Osteocyte (in vitro differentiated cells): ENCODE measurements around the gene SNX24. TPM values are rescaled to one million over a fixed set of nuclear protein-coding genes. Genes with fewer than 3 reads are reported as not detected.

Source experiments
- DNase-seq: peaks from one replicate; pipeline ENCODE4 v3.0.0; 2021; ENCODE audit warnings: mixed read lengths; ENCODE audit not compliant: unreplicated experiment; ENCODE audit errors: extremely low spot score
- H3K27ac Mint-ChIP-seq: one replicate; pipeline ENCODE4 v1.8.0; 2021; ENCODE audit warnings: mild to moderate bottlenecking, mixed read lengths; ENCODE audit not compliant: unreplicated experiment
- H3K27me3 Mint-ChIP-seq: one replicate; pipeline ENCODE4 v1.8.0; 2021; ENCODE audit warnings: mixed read lengths; ENCODE audit not compliant: unreplicated experiment
- H3K36me3 Mint-ChIP-seq: one replicate; pipeline ENCODE4 v1.8.0; 2021; ENCODE audit warnings: mixed read lengths; ENCODE audit not compliant: unreplicated experiment
- H3K4me1 Mint-ChIP-seq: one replicate; pipeline ENCODE4 v1.8.0; 2021; ENCODE audit warnings: mixed read lengths; ENCODE audit not compliant: unreplicated experiment
- H3K4me3 Mint-ChIP-seq: one replicate; pipeline ENCODE4 v1.8.0; 2021; ENCODE audit warnings: mild to moderate bottlenecking, moderate library complexity, mixed read lengths; ENCODE audit not compliant: unreplicated experiment
- H3K9me3 Mint-ChIP-seq: one replicate; pipeline ENCODE4 v1.8.0; 2021; ENCODE audit warnings: mixed read lengths; ENCODE audit not compliant: unreplicated experiment
- total RNA-seq: library from RNA; stranded (reverse); gene quantifications from 2 replicates; pipeline ENCODE4 v1.2.1, GENCODE V29; 2021
- TF ChIP-seq, protein P1 (sequence below): fragments of 200-600 bp; sonication (generic); IDR thresholded peaks from 2 replicates; pipeline ENCODE4 v1.5.0; 2021; ENCODE audit warnings: antibody characterized with exemption, mild to moderate bottlenecking, moderate library complexity

SNX24 gene
- total RNA-seq, 1 donor from 2014 or later, result 7.0 TPM

GRCh38 chr5:122915717-122916461, 70.5 kb downstream of the SNX24 start:
- TF ChIP-seq, protein P1, sequence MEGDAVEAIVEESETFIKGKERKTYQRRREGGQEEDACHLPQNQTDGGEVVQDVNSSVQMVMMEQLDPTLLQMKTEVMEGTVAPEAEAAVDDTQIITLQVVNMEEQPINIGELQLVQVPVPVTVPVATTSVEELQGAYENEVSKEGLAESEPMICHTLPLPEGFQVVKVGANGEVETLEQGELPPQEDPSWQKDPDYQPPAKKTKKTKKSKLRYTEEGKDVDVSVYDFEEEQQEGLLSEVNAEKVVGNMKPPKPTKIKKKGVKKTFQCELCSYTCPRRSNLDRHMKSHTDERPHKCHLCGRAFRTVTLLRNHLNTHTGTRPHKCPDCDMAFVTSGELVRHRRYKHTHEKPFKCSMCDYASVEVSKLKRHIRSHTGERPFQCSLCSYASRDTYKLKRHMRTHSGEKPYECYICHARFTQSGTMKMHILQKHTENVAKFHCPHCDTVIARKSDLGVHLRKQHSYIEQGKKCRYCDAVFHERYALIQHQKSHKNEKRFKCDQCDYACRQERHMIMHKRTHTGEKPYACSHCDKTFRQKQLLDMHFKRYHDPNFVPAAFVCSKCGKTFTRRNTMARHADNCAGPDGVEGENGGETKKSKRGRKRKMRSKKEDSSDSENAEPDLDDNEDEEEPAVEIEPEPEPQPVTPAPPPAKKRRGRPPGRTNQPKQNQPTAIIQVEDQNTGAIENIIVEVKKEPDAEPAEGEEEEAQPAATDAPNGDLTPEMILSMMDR, result no peak
- no peak overlapping the region for H3K27ac Mint-ChIP-seq
- no peaks in the 10 kb centered on the region for H3K27me3 Mint-ChIP-seq
- no peak for DNase-seq
- H3K4me1 Mint-ChIP-seq, result no peaks in the 10 kb centered on the region
- H3K9me3 Mint-ChIP-seq, result no peaks in the 10 kb centered on the region
- H3K4me3 Mint-ChIP-seq, result no peak overlapping the region
- peaks cover 2% of the 10 kb centered on the region for H3K36me3 Mint-ChIP-seq

DNA sequence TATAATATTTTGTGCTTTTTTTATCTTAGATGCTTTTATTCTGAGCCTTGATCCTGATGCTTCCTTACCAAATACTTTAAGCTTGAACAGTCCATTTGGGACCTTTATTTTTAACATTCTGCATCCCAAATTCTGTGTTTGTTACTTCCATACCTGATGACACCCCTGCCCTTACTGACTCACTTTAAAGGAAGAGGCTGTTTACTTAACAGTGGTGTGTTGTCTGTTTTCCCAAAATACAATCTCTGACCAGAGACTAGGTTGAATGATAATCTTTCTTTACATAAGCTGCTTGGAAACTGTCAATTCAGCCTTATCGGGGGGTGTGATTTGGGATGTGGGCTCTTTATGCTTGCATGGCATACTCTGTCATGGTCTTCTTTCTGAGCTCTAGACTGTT, 71.1 kb downstream of the SNX24 start:
- Mint-ChIP-seq H3K36me3 (peaks cover 2% of the 10 kb centered on the region), H3K27me3 (no peaks in the 10 kb centered on the region), H3K4me1 (no peaks in the 10 kb centered on the region), H3K27ac (no peak overlapping the region), H3K9me3 (no peaks in the 10 kb centered on the region), H3K4me3 (no peak overlapping the region)
- no peak for DNase-seq
- TF ChIP-seq, protein P1, result no peak

DNA sequence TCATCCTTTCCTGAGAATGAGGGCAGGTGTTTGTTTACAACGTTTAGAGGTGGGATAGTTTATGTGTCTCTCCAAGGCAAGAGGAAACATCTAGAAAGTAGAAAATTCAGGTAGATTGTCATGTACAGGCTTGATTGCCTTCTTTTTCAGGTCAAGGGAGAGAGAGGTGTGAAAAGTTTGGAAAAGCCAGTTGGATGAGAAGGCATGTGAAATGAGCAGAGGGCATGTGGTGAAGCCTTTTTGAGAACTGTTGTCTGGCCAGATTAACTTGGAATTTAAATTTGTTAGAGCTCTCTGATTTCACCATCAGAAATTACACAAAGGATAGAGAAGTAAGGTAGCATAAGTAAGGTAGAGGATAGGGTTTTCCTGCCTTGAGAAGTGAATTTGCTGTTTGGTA, 74.6 kb downstream of the SNX24 start:
- DNase-seq, result no peak
- Mint-ChIP-seq H3K4me1 (peaks cover 2% of the 10 kb centered on the region), H3K9me3 (no peaks in the 10 kb centered on the region), H3K27ac (no peak overlapping the region), H3K36me3 (peaks cover 2% of the 10 kb centered on the region), H3K27me3 (no peaks in the 10 kb centered on the region), H3K4me3 (no peak overlapping the region)
- TF ChIP-seq, protein P1, result no peak

DNA sequence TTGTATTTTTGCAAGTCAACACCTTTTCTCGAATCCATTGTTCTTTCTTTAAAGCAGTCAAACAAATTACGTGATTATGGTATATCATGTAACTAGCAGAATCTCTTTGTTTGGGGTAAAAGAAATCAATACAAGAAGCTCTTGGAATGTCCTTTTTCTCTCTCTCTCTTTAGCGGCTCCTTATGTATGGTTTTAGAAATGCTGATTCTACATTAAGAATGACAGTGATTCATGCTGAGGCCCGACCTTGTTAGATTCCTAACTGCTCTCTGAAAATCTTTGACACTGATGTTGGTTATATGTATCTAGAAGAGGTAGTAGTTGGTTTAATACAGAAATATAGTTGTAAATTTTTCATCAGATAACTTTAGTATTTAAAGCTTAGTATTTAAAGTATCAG, 76.4 kb downstream of the SNX24 start:
- TF ChIP-seq, protein P1, result no peak
- H3K27ac Mint-ChIP-seq, result no peak overlapping the region
- H3K4me1 Mint-ChIP-seq, result peaks cover 2% of the 10 kb centered on the region
- H3K27me3 Mint-ChIP-seq, result no peaks in the 10 kb centered on the region
- DNase-seq, result no peak
- no peaks in the 10 kb centered on the region for H3K9me3 Mint-ChIP-seq
- H3K4me3 Mint-ChIP-seq, result no peak overlapping the region
- H3K36me3 Mint-ChIP-seq, result peaks cover 4% of the 10 kb centered on the region

DNA sequence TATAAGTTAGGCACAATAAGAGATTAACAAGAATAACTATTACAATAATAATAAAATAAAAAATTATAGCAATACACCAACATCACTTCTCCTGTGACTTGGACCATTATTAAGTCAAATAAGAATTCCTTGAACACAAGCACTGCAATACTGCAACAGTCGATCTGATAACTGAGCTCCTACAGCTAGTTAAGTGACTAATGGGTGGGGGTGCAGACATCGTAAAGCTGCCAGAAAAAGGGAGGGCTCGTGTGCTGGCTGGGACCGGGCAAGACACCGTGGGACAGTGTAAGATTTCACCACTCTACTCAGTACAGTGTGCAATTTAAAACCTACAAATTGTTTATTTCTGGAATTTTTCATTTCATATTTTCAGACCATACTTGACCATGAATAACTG, 78.8 kb downstream of the SNX24 start:
- Mint-ChIP-seq H3K9me3 (no peaks in the 10 kb centered on the region), H3K36me3 (peaks cover 2% of the 10 kb centered on the region), H3K4me1 (peaks cover 2% of the 10 kb centered on the region), H3K27ac (no peak overlapping the region), H3K27me3 (no peaks in the 10 kb centered on the region), H3K4me3 (no peak overlapping the region)
- TF ChIP-seq, protein P1, result no peak
- DNase-seq, result no peak
